ENCODE data around the gene VWA7.

VWA7 gene

DNA sequence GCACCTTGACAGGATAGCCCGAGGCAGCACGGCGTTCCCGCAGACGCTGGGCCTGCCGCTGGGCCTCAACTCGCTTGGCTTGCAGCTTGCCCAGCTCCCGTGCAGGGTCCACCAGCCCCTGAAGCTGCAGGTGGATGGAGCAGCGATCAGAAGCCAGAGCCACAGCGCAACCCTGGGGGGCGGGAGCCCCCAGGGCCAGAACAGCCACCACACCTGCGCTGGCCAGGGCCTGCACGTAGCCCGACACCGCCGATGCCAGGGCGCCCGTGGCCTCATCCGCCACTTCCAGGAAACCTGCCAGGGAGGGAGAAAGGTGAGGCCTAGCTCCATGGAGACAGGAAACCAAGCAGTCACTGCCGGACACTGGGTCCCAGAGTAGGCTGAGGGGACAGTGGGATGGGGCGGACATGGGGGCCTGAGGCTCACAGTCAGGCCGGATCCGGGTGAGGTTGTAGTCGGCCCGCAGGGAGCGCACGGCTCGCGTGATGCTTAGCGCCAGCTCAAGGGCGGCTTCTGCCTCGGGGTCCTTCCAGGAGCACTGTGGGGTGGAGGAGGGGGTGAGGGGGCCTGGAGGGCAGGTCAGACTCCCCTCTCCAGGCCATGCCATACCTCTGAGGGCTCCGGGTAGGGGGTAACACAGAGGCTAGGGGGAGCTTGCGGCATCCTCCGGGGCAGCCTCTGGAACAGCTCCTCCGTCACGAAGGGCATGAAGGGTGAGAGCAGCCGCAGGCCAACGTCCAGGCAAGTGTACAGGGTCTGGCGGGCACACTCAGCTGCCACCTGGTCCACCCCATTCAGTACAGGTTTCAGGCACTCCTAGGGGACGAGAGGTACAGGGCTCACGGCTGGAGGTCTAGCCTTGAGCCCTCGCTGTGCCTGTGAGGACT is 2.1 kb upstream of the VWA7 start:
- no peak for TF ChIP-seq EZH2 (IDR thresholded peaks at IDR 0.05; ENCODE audit: borderline replicate concordance, low read length)
- TF ChIP-seq, protein P1, sequence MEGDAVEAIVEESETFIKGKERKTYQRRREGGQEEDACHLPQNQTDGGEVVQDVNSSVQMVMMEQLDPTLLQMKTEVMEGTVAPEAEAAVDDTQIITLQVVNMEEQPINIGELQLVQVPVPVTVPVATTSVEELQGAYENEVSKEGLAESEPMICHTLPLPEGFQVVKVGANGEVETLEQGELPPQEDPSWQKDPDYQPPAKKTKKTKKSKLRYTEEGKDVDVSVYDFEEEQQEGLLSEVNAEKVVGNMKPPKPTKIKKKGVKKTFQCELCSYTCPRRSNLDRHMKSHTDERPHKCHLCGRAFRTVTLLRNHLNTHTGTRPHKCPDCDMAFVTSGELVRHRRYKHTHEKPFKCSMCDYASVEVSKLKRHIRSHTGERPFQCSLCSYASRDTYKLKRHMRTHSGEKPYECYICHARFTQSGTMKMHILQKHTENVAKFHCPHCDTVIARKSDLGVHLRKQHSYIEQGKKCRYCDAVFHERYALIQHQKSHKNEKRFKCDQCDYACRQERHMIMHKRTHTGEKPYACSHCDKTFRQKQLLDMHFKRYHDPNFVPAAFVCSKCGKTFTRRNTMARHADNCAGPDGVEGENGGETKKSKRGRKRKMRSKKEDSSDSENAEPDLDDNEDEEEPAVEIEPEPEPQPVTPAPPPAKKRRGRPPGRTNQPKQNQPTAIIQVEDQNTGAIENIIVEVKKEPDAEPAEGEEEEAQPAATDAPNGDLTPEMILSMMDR (IDR thresholded peaks at IDR 0.05; ENCODE audit: low read length) = no peak
- Histone ChIP-seq H2AFZ (ENCODE audit: low read length) (no peak overlapping the region), H3K36me3 (ENCODE audit: insufficient read depth, low read length) (peaks cover 67% of the 10 kb centered on the region), H3K9me3 (ENCODE audit: low read length) (no peaks in the 10 kb centered on the region), H3K27ac (ENCODE audit: low read depth, low read length, poor library complexity, severe bottlenecking) (no peak overlapping the region), H3K9ac (ENCODE audit: low read length) (no peak overlapping the region), H4K20me1 (ENCODE audit: insufficient read depth, low read length) (no peaks in the 10 kb centered on the region), H3K27me3 (ENCODE audit: insufficient read depth, low read length) (no peaks in the 10 kb centered on the region), H3K4me1 (ENCODE audit: insufficient read depth, low read length, severe bottlenecking) (peaks cover 9% of the 10 kb centered on the region), H3K79me2 (ENCODE audit: insufficient read depth, low read length) (no peaks in the 10 kb centered on the region), H3K4me2 (ENCODE audit: low read length) (no peak overlapping the region), H3K4me3 (ENCODE audit: low read depth, low read length, poor library complexity, severe bottlenecking) (no peak overlapping the region), H3F3A (ENCODE audit: insufficient read depth, low read length) (no peaks in the 10 kb centered on the region), H3K9me2 (ENCODE audit: low read depth, low read length) (no peaks in the 10 kb centered on the region)

DNA sequence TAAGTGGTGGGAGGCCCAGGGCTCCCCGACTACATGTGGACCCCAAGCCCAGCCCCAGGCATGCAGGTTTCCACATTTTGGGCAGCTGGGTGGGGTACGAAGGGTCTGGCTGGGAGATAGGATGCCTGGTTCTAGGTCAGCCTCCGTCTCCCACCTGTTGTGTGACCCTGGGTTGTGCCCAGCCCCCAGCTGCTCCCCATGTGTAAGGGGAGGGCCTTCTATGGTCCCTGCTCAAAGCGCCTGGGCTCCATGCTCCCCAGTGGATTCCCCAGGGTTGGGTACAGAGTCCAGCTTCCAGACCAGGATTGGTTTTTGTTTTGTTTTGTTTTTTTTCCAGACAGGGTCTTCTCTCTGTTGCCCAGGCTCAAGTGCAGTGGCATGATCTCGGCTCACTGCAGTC is 1.1 kb upstream of the VWA7 start:
- H3K9ac ChIP-seq (ENCODE audit: low read length) = no peak overlapping the region
- H3K9me2 ChIP-seq (ENCODE audit: low read depth, low read length) = no peaks in the 10 kb centered on the region
- no peak overlapping the region for H2AFZ ChIP-seq (ENCODE audit: low read length)
- H3K4me3 ChIP-seq (ENCODE audit: low read depth, low read length, poor library complexity, severe bottlenecking) = no peak overlapping the region
- H3F3A ChIP-seq (ENCODE audit: insufficient read depth, low read length) = no peaks in the 10 kb centered on the region
- peaks cover 9% of the 10 kb centered on the region for H3K4me1 ChIP-seq (ENCODE audit: insufficient read depth, low read length, severe bottlenecking)
- no peak overlapping the region for H3K27ac ChIP-seq (ENCODE audit: low read depth, low read length, poor library complexity, severe bottlenecking)
- H3K36me3 ChIP-seq (ENCODE audit: insufficient read depth, low read length) = peaks cover 57% of the 10 kb centered on the region
- H3K4me2 ChIP-seq (ENCODE audit: low read length) = no peak overlapping the region
- H3K9me3 ChIP-seq (ENCODE audit: low read length) = no peaks in the 10 kb centered on the region
- no peak for TF ChIP-seq EZH2 (IDR thresholded peaks at IDR 0.05; ENCODE audit: borderline replicate concordance, low read length)
- TF ChIP-seq, protein P1 (IDR thresholded peaks at IDR 0.05; ENCODE audit: low read length) = no peak
- H4K20me1 ChIP-seq (ENCODE audit: insufficient read depth, low read length) = no peaks in the 10 kb centered on the region
- no peaks in the 10 kb centered on the region for H3K27me3 ChIP-seq (ENCODE audit: insufficient read depth, low read length)
- H3K79me2 ChIP-seq (ENCODE audit: insufficient read depth, low read length) = no peaks in the 10 kb centered on the region

DNA sequence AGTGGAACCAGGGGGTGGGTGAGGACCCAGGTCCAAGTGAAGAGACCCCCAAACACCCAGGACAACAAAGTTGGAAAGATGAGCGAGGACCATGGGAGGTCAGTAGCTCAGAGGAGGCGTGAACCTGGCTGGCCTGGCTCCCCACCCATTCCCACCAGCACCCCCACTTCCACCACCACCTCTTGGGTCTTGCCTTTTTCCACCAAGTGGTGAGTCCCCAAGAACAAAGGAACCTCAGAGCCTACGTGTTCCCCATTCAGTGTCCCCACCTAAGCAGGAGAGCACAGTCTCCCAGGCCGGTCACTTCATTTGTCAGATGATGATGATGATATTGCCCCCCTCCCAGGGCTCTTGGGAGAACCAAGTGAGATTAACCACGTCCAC is 531 bp upstream of the VWA7 start:
- Histone ChIP-seq H3K4me3 (ENCODE audit: low read depth, low read length, poor library complexity, severe bottlenecking) (no peak overlapping the region), H2AFZ (ENCODE audit: low read length) (no peak overlapping the region), H4K20me1 (ENCODE audit: insufficient read depth, low read length) (no peaks in the 10 kb centered on the region), H3K36me3 (ENCODE audit: insufficient read depth, low read length) (peaks cover 52% of the 10 kb centered on the region), H3K4me1 (ENCODE audit: insufficient read depth, low read length, severe bottlenecking) (peaks cover 9% of the 10 kb centered on the region), H3K27ac (ENCODE audit: low read depth, low read length, poor library complexity, severe bottlenecking) (no peak overlapping the region), H3K4me2 (ENCODE audit: low read length) (no peak overlapping the region), H3K9me2 (ENCODE audit: low read depth, low read length) (no peaks in the 10 kb centered on the region), H3K9ac (ENCODE audit: low read length) (no peak overlapping the region), H3K27me3 (ENCODE audit: insufficient read depth, low read length) (no peaks in the 10 kb centered on the region), H3K9me3 (ENCODE audit: low read length) (no peaks in the 10 kb centered on the region), H3F3A (ENCODE audit: insufficient read depth, low read length) (no peaks in the 10 kb centered on the region), H3K79me2 (ENCODE audit: insufficient read depth, low read length) (no peaks in the 10 kb centered on the region)
- TF ChIP-seq, protein P1 (IDR thresholded peaks at IDR 0.05; ENCODE audit: low read length) = no peak
- TF ChIP-seq EZH2 (IDR thresholded peaks at IDR 0.05; ENCODE audit: borderline replicate concordance, low read length) = no peak

Data from OCI-LY1 (cell line).